Measurements from ENCODE around the gene MAPKAPK2.
A peak's percentile ranks its signal among the peaks of the same experiment; 100 is the strongest.

MAPKAPK2 gene

GRCh38 chr1:206684478-206685333 is at the start of gene MAPKAPK2:
Gene MAPKAPK2, plus strand, starts transcription at chr1:206684905. Its CDS starts 325 bp downstream, at chr1:206685230.
- TF ChIP-seq CEBPB (IDR thresholded peaks at IDR 0.05) (no peak), USF1 (IDR thresholded peaks at IDR 0.05) (no peak), MAX (IDR thresholded peaks at IDR 0.05) (no peak), TAF1 (IDR thresholded peaks at IDR 0.05; ENCODE audit: low read depth) (peak; percentile 38; the same call in 1 of the 2 replicates), REST (IDR thresholded peaks at IDR 0.05; ENCODE audit: low read depth) (no peak), EGR1 (IDR thresholded peaks at IDR 0.05) (no peak), FOXM1 (IDR thresholded peaks at IDR 0.05; ENCODE audit: borderline replicate concordance, low read depth) (no peak), ZBTB7A (IDR thresholded peaks at IDR 0.05; ENCODE audit: low read depth) (no peak), YY1 (IDR thresholded peaks at IDR 0.05; ENCODE audit: low read depth) (no peak), CREB1 (IDR thresholded peaks at IDR 0.05; ENCODE audit: low read depth) (peak; percentile 52; the same call in 1 of the 2 replicates)

GRCh38 chr1:206635080-206635977 is 49.4 kb upstream of the MAPKAPK2 start, which contains the start of gene DYRK3:
Gene DYRK3, plus strand, starts transcription at chr1:206635536. Its CDS starts 168 bp downstream, at chr1:206635704.
- peak; percentile 98 for TF ChIP-seq MAX (IDR thresholded peaks at IDR 0.05)
- TF ChIP-seq YY1 (IDR thresholded peaks at IDR 0.05; ENCODE audit: low read depth) = no peak
- peak; percentile 46 for TF ChIP-seq TCF12 (IDR thresholded peaks at IDR 0.05; ENCODE audit: low read depth)
- no peak; the same call in 1 of the 2 replicates for TF ChIP-seq TAF1 (IDR thresholded peaks at IDR 0.05; ENCODE audit: low read depth)
- no peak for TF ChIP-seq FOXM1 (IDR thresholded peaks at IDR 0.05; ENCODE audit: borderline replicate concordance, low read depth)
- TF ChIP-seq CREB1 (IDR thresholded peaks at IDR 0.05; ENCODE audit: low read depth) = peak; percentile 45
- peak; percentile 41 for TF ChIP-seq USF1 (IDR thresholded peaks at IDR 0.05)
- TF ChIP-seq TEAD4 (IDR thresholded peaks at IDR 0.05) = no peak
- TF ChIP-seq REST (IDR thresholded peaks at IDR 0.05; ENCODE audit: low read depth) = no peak
- TF ChIP-seq ZBTB7A (IDR thresholded peaks at IDR 0.05; ENCODE audit: low read depth) = peak; percentile 50; the same call in 1 of the 2 replicates
- no peak for TF ChIP-seq NFIC (IDR thresholded peaks at IDR 0.05)
- TF ChIP-seq RAD21 (IDR thresholded peaks at IDR 0.05; ENCODE audit: low read depth) = no peak
- TF ChIP-seq EGR1 (IDR thresholded peaks at IDR 0.05) = peak; percentile 86
- TF ChIP-seq CEBPB (IDR thresholded peaks at IDR 0.05) = no peak
- no peak for TF ChIP-seq EP300 (IDR thresholded peaks at IDR 0.05; ENCODE audit: borderline replicate concordance)

- TF ChIP-seq ZBTB7A (IDR thresholded peaks at IDR 0.05; ENCODE audit: low read depth) (no peak), USF1 (IDR thresholded peaks at IDR 0.05) (no peak), EP300 (IDR thresholded peaks at IDR 0.05; ENCODE audit: borderline replicate concordance) (no peak), YY1 (IDR thresholded peaks at IDR 0.05; ENCODE audit: low read depth) (no peak), REST (IDR thresholded peaks at IDR 0.05; ENCODE audit: low read depth) (no peak), CEBPB (IDR thresholded peaks at IDR 0.05) (no peak)
Observed at GRCh38 chr1:206635978-206636345, 48.7 kb upstream of the MAPKAPK2 start.
